Measurements from ENCODE around the gene FOXL3.

FOXL3 gene

DNA sequence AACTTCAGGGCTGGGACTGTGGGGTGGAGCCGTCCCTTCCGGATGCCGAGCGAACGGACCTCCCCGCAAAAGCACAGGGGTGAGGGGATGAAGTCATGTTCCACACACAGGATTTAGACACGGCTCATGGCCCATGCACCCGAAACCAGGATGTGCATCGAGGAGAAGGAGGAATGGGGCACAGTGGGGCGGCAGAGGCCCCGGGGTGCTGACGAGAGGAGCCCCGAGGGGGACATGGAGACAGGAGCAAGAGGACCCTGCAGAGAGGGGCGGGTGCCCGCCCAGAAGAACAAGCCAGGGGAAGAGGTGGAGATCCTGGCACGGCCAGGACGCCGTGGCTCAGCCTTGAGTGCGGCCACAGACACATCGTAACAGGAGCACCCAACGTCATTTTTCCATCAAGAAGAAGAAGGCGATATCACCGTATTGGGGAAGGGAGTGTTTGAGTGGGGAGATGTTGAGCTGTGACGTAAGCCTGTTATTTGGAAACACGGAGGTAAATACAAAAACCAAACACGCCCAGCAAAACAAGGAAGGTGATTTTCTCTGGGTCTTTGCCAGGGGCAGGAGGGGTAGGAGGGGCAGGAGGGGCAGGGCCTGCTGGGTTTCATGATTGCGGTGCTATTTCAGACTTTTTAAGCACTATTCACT is 25.3 kb upstream of the FOXL3 start:
- TF ChIP-seq TEAD4 (IDR thresholded peaks at IDR 0.05): no peak
- TF ChIP-seq, protein P1, sequence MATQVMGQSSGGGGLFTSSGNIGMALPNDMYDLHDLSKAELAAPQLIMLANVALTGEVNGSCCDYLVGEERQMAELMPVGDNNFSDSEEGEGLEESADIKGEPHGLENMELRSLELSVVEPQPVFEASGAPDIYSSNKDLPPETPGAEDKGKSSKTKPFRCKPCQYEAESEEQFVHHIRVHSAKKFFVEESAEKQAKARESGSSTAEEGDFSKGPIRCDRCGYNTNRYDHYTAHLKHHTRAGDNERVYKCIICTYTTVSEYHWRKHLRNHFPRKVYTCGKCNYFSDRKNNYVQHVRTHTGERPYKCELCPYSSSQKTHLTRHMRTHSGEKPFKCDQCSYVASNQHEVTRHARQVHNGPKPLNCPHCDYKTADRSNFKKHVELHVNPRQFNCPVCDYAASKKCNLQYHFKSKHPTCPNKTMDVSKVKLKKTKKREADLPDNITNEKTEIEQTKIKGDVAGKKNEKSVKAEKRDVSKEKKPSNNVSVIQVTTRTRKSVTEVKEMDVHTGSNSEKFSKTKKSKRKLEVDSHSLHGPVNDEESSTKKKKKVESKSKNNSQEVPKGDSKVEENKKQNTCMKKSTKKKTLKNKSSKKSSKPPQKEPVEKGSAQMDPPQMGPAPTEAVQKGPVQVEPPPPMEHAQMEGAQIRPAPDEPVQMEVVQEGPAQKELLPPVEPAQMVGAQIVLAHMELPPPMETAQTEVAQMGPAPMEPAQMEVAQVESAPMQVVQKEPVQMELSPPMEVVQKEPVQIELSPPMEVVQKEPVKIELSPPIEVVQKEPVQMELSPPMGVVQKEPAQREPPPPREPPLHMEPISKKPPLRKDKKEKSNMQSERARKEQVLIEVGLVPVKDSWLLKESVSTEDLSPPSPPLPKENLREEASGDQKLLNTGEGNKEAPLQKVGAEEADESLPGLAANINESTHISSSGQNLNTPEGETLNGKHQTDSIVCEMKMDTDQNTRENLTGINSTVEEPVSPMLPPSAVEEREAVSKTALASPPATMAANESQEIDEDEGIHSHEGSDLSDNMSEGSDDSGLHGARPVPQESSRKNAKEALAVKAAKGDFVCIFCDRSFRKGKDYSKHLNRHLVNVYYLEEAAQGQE (IDR thresholded peaks at IDR 0.05; ENCODE audit: low read depth): no peak
- TF ChIP-seq TAF1 (IDR thresholded peaks at IDR 0.05; ENCODE audit: low read depth): no peak
- no peak for TF ChIP-seq EP300 (IDR thresholded peaks at IDR 0.05; ENCODE audit: borderline replicate concordance)
- no peak for TF ChIP-seq FOXM1 (IDR thresholded peaks at IDR 0.05; ENCODE audit: borderline replicate concordance, low read depth)
- TF ChIP-seq, protein P2, sequence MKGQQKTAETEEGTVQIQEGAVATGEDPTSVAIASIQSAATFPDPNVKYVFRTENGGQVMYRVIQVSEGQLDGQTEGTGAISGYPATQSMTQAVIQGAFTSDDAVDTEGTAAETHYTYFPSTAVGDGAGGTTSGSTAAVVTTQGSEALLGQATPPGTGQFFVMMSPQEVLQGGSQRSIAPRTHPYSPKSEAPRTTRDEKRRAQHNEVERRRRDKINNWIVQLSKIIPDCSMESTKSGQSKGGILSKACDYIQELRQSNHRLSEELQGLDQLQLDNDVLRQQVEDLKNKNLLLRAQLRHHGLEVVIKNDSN (IDR thresholded peaks at IDR 0.05): no peak
- TF ChIP-seq EGR1 (IDR thresholded peaks at IDR 0.05): no peak
- no peak for TF ChIP-seq ZBTB7A (IDR thresholded peaks at IDR 0.05; ENCODE audit: low read depth)

DNA sequence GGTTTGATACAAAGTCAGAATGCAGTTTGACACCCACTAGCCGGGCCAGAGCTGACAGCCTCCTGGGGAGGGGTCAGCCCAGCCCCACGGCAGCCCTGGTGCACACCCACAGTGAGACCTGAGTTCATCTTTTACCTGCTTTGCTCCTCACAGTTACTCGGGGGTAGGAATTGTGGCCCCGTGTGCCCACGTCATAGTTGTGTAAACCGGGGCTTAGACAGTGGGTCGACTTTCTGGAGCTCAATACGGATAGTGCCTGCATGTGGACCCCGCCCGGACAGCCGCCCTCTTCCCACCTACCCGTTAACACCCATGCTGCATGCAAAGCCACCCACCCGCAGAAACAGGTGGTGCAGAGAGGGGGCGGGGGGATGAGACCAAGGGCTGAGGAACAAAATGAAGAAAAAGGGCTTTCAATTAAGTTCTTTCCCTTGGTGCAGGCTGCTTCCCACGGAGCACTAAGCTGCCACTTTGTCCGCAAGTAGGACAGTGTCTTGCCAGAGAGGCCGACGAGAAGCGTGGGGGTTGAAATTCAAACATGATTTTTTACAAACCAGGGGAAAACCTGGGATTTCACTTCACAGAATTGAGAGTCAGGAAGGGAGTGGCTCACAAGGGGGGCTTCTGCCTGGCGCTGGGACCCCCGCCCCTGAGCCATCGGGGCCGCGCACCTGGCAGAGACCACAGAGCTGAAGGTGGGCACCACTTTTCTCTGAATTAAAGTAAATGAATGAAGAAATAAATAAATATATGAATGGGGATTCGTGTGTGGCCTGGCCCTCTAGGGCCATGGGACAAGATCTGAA is 24.6 kb upstream of the FOXL3 start:
- no peak for TF ChIP-seq TAF1 (IDR thresholded peaks at IDR 0.05; ENCODE audit: low read depth)
- no peak for TF ChIP-seq NFIC (IDR thresholded peaks at IDR 0.05)
- no peak for TF ChIP-seq EP300 (IDR thresholded peaks at IDR 0.05; ENCODE audit: borderline replicate concordance)
- TF ChIP-seq, protein P3, sequence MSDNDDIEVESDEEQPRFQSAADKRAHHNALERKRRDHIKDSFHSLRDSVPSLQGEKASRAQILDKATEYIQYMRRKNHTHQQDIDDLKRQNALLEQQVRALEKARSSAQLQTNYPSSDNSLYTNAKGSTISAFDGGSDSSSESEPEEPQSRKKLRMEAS (IDR thresholded peaks at IDR 0.05): no peak
- TF ChIP-seq ZBTB7A (IDR thresholded peaks at IDR 0.05; ENCODE audit: low read depth): no peak
- TF ChIP-seq CREB1 (IDR thresholded peaks at IDR 0.05; ENCODE audit: low read depth): no peak

DNA sequence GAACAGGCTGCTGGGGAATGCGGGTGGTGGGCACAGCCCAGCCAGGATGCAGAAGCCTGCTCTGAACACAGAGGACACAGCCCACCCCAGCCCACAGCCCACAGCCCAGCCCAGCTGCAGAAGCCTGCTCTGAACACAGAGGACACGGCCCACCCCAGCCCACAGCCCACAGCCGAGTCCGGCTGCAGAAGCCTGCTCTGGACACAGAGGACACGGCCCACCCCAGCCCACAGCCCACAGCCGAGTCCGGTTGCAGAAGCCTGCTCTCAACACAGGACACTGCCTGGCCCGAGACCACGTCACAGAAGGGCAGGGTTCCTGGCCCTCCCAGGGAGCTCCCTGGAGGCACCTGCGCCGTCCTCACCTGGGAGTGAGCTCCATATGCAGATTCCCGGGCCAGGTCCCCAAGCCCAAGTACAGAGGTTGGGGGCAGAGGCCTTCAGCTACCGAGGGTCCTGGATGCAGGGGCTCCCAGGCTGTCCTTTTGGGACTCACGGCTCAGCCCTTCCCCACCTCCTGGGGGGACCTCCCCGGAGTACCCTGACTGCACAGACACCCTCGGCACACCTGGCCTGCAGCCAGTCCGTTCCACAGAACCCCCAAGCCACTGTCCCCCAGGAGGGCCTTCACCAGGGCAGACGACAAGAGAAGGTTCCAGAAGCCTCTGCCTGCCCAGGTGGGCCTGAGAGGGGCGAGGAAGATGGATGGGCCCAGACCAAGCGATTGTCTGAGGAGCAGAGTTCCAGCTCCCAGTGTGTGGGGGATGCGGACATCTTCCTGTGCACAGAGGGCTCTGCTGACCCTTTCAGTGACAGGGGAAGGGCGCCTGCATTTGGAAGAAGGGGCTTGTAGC is 23.7 kb upstream of the FOXL3 start:
- TF ChIP-seq YY1 (IDR thresholded peaks at IDR 0.05; ENCODE audit: low read depth) (no peak), ZBTB7A (IDR thresholded peaks at IDR 0.05; ENCODE audit: low read depth) (no peak)

DNA sequence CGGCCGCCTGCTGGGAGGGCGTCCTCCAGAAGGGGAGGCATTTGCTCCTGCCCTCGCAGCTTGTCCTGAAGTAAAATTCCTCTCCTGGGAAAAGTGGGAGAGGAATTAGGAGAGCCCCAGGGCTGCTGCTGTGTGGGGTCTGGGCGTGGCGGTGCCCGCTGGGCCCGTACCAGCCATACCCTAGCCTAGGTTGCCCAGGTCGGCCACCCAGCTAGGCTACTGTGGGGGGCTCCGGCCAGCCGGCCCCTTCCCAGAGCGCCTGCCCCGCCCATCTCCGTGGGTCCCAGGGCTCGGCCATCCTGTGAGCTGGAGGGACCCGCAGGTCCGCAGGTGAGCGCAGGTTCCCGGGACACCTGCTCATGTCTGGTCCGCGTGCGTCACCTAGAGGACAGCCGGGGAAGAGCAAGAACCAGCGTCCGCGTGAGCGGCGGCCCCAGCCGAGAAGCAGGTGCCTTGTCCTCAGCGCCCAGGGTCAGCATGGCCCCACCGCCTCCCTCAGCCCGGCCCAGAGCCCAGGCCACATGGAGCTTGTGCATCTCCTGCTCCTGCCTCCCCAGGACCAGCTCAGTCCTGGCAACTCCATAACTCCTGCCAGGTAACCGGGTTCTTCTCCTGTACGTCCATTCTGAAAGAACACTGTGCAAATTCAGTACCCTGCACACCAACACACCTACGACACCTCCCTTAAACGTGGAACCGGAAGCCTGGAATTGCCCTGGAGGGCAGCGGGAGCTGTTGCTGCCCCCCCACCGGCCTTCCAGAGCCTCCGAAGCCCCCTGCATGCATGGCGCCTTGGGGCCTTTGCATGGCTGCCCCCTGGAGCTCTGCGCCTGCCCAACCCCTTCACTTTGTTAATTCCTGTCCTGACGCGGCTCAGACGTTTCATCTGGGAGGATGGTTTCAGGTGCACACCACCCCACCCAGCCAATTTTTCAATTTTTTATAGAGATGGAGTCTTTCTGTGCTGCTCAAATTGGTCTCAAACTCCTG is 22.8 kb upstream of the FOXL3 start:
- TF ChIP-seq TEAD4 (IDR thresholded peaks at IDR 0.05): no peak
- TF ChIP-seq RAD21 (IDR thresholded peaks at IDR 0.05; ENCODE audit: low read depth): peak; percentile 90
- TF ChIP-seq, protein P3 (IDR thresholded peaks at IDR 0.05): 0 out of 2 replicates have a peak, but pooled peaks have one; percentile 15

DNA sequence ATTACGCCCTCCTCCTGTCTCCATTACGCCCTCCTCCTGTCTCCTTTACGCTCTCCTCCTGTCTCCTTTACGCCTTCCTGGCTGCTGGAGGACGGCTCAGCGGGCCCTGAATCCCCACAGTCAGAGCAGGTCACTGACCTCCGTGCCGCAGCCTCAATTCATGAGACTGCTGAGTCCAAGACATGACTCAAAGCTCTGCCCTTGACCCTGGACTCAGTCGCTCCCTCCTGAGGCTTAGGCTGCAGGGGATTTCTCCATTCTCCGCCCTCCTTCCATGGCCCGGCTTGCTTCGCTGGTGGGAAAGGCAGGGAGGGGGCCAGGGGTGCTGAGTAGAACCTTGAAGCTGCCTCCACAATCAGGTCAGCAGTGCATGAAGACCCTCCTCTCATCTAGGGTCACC is 21.0 kb upstream of the FOXL3 start:
- TF ChIP-seq FOXM1 (IDR thresholded peaks at IDR 0.05; ENCODE audit: borderline replicate concordance, low read depth): no peak
- no peak for TF ChIP-seq TEAD4 (IDR thresholded peaks at IDR 0.05)
- no peak for TF ChIP-seq RAD21 (IDR thresholded peaks at IDR 0.05; ENCODE audit: low read depth)
- TF ChIP-seq TCF12 (IDR thresholded peaks at IDR 0.05; ENCODE audit: low read depth): no peak
- no peak for TF ChIP-seq NFIC (IDR thresholded peaks at IDR 0.05)
- no peak for TF ChIP-seq YY1 (IDR thresholded peaks at IDR 0.05; ENCODE audit: low read depth)
- TF ChIP-seq, protein P2 (IDR thresholded peaks at IDR 0.05): no peak
- TF ChIP-seq ZBTB7A (IDR thresholded peaks at IDR 0.05; ENCODE audit: low read depth): no peak
- no peak for TF ChIP-seq EP300 (IDR thresholded peaks at IDR 0.05; ENCODE audit: borderline replicate concordance)

DNA sequence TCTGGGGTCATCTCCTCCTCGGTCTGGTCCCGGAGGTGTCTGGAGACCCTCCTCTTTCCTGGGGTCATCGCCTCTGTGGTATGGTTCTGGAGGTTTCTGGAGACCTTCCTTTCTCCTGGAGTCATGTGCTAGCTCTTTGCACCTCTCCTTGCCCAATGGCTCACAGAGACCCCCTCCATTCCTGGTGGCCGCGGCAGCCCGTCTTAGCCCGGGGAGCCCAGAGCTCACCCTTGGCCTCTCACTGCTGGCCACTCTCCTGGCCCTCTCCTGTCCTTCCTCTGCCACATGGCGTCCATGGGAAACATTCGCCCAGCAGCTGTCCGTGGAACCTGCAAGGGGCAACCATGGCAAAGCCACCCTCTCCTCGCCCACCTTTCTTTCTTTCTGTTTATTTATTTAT is 20.2 kb upstream of the FOXL3 start:
- TF ChIP-seq FOXM1 (IDR thresholded peaks at IDR 0.05; ENCODE audit: borderline replicate concordance, low read depth) (no peak), EGR1 (IDR thresholded peaks at IDR 0.05) (no peak), EP300 (IDR thresholded peaks at IDR 0.05; ENCODE audit: borderline replicate concordance) (no peak), CREB1 (IDR thresholded peaks at IDR 0.05; ENCODE audit: low read depth) (no peak), YY1 (IDR thresholded peaks at IDR 0.05; ENCODE audit: low read depth) (no peak), TCF12 (IDR thresholded peaks at IDR 0.05; ENCODE audit: low read depth) (no peak), TEAD4 (IDR thresholded peaks at IDR 0.05) (no peak), ZBTB7A (IDR thresholded peaks at IDR 0.05; ENCODE audit: low read depth) (no peak), NFIC (IDR thresholded peaks at IDR 0.05) (no peak)
- TF ChIP-seq, protein P2 (IDR thresholded peaks at IDR 0.05): no peak
- TF ChIP-seq, protein P3 (IDR thresholded peaks at IDR 0.05): no peak
- TF ChIP-seq, protein P1 (IDR thresholded peaks at IDR 0.05; ENCODE audit: low read depth): no peak
